Retina (tissue), 1 donor: Measurements from ENCODE around the gene SLC35D3.
A peak's percentile ranks its signal among the peaks of the same experiment; 100 is the strongest.
"Not testable (repeated sequence)": the region's sequence is repeated elsewhere in the genome, so short reads cannot be mapped to it uniquely, and the experiment has no call there.

Experiments used
- DNase-seq: peaks from one replicate; pipeline ENCODE4 v3.0.0-alpha.2; 2016

SLC35D3 gene, protein sequence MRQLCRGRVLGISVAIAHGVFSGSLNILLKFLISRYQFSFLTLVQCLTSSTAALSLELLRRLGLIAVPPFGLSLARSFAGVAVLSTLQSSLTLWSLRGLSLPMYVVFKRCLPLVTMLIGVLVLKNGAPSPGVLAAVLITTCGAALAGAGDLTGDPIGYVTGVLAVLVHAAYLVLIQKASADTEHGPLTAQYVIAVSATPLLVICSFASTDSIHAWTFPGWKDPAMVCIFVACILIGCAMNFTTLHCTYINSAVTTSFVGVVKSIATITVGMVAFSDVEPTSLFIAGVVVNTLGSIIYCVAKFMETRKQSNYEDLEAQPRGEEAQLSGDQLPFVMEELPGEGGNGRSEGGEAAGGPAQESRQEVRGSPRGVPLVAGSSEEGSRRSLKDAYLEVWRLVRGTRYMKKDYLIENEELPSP

DNA sequence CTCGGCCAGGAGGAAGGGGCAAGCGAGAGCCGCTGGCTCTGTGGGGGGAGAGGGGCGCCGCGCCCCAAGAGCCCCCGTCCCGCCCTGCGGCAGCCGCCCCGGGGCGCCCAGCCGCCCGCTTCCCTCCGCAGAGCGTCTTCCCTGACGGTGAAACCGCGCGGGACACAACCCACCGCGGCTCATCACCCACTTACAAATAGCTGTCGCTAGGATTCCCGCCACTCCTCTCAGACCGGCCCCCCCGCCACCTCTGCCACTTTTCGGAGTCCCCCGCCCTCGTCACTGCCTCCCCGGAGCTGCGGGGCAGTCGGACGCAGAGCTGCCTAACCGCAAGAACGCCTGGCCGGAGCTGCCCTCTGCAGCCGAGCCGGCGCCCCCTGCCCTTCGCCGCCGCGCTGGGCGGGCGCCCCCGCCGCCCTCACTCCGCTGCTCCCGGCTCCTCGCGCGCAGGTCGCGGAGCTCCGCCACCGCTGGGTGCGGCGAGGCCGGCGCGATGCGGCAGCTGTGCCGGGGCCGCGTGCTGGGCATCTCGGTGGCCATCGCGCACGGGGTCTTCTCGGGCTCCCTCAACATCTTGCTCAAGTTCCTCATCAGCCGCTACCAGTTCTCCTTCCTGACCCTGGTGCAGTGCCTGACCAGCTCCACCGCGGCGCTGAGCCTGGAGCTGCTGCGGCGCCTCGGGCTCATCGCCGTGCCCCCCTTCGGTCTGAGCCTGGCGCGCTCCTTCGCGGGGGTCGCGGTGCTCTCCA lies at the start of gene SLC35D3:
TSS of gene SLC35D3 (plus strand) at position 366 of the 749 bp plus-strand sequence. CDS start at position 494, 128 bp downstream.
- DNase-seq: peak; percentile 79

DNA sequence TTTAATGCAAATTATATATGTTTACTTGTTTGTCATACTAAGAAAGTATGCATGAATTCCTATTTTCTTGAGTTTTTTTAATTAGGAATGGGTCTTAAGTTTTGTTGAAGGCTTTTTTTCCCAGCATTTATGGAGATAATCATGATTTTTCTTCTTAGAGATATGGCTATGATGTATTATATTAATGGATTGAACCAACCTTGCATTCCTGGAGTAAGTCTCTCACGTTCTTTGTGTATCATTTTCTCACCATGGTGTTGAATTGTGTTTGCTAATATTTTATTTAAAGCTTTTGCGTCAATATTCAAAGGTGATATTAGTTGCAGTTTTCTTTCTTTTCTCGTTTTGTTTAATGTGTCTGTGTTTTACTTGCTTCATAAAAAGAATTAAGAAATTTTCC lies 48.4 kb upstream of the SLC35D3 start:
- DNase-seq: peak; percentile 14

DNA sequence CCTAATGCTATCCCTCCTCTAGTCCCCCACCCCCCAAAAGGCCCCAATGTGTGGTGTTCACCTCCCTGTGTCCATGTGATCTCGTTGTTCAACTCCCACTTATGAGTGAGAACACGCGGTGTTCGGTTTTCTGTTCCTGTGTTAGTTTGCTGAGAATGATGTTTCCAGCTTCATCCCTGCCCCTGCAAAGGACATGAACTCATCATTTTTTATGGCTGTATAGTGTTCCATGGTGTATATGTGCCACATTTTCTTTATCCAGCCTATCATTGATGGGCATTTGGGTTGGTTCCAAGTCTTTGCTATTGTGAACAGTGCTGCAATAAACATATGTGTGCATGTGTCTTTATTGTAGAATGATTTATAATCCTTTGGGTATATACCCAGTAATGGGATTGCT lies 45.6 kb upstream of the SLC35D3 start:
- DNase-seq: not testable (repeated sequence)

DNA sequence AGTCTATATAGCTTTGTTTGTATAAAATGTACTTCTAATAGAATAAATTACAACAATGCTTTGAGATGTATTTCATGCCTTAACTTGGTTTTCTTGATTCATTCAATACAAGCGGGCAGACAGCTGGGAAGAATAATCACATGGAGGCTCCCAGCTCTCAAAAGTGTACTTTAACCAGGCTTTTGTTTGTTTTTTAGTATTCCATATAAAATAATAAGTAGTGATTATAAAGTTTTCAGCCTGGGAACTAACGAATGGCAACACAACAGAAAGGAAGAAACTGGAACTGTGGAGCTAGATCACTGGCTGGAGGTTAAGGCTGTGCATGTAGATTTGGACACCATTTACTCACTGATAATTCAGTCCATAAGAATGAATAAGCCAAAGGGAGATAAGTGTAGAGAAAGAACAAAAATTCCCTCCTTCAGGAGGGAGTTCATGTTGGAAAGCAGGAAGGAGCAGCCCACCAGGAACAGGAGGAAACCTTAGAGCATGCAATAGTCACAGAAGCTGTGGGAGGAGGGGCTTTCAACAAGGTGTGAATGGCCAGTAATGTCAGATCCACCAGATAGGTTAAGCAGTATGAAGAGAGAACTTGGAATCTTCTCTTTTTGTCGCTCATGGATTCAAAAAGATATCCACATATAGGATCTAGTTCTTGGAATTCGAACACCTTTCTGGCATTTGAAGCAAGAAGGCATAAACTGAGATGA lies 41.2 kb upstream of the SLC35D3 start:
- no peak for DNase-seq

DNA sequence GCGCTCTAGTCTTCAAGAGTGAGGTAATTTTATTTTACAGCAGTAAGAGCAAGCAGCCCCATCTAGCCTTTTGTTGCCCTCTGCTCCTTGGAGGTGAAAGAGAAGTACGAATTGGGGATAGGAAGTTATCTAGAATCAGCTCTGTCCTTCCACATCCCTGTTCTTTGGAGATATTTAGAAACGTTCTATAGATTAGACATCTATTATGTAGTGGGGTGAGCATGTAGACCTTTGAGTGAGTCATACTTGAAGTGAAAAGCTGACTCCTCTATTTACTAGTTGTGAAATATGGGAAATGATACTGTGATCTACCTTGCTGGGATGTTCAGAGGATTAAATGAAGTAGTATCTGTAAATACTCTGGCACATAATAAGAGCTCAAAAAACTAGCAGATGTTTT lies 36.0 kb upstream of the SLC35D3 start:
- no peak for DNase-seq

DNA sequence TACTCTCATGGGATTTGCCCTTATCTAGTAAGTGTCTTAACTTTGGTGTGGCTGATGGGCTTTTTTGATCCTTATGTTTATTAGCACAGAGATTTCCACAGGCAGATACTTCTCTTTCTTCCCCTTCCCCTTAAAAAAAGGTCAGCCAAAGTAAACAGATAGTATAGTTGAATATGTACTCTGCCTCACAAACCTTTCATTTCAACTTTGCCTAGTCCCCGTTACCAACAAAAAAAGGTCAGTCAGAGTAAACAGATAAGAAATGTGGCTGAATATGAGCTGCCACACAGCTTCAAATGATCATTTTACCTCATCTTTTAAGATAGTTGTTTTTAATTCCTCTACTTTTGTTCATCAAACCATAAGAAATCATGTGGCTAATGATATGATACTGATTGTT lies 34.1 kb upstream of the SLC35D3 start:
- no peak for DNase-seq

DNA sequence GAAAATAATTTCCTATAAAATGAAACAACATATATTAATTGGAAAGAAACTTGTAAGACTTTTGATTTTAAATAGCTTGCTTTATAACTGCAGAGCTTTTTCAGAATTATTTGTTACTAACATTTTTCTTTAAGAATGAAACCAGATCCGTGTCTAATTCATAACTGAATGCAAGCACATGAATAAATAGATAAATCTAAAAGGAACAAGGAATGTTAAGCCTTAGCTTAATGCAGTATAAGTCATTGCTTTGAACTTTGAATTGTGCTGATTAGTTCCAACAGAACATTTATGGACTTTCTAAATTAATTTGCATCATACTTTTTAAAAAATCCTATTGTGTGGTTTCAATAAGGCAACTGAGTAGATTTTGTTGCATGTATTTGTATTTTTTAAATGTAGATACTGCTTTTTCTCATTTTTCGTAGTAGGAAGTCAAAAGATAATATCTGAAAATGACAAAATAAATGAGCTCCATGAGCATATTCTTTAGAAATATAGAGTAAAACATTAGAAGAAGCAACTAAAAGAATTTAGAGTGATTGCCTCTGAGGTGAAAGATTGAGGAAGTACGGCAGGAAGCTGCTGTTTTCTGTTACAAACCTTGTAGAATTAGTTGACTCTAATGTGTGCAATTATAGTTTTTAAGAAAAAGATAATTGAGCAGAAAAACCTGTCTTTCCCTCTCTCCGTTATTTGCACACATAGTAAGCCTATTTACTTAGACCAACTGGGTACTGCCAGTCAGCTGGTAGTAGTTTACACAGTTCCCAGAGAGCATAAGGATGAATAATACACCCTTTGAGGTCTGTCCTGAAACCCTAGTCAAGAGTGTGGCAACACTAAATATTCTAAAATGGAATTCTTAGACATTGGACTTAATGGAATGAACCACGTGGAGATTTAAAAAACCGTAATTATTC lies 32.6 kb upstream of the SLC35D3 start:
- no peak for DNase-seq

DNA sequence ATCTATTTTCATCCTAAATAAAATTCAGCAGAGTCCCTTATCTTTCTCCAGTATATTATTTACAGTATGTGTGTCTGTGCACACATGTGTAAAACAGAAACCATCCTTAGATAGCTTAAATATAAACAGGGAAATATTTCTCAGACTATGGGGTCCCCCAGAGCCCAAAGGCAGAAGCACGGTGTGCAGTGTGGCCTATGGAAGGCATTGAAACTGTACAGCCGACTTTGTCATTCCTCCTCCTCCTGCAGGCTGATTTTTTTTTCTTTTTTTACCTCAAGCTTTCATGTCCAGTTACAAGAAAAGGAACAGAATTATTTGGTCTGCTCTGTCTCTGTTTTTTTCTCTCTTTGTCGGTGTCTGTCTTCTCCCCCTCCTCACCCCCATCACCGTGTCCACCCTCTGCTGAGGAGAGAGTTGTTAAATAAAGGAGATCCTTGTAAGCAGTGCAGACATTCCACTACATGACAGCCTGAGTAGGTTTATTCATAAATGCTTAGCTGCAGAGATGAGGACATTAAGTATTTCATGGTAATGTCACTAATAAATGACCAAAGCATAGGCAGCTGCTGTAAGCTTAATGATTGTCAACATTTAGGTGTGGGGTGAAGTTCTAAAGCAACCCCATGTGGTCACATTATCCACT lies 31.8 kb upstream of the SLC35D3 start:
- DNase-seq: no peak

DNA sequence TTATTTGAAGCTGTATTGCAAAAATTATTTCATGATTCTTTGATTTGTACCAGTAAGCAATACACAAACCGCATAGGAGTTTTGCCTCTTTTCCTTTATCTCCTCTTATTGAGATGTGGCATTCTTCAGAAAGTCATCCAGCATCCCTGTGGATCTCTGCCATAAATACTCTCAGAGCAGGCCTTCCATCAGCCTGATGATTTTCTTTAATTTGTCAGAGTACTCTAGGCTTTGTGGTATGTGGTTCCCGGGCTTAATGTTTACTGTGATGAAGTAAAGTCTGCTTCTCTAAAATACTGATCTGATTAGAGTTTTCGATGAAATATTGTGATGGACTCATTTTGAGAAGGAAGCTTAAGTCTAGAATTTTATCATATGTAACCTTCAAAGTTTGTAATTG lies 31.1 kb upstream of the SLC35D3 start:
- DNase-seq: no peak

DNA sequence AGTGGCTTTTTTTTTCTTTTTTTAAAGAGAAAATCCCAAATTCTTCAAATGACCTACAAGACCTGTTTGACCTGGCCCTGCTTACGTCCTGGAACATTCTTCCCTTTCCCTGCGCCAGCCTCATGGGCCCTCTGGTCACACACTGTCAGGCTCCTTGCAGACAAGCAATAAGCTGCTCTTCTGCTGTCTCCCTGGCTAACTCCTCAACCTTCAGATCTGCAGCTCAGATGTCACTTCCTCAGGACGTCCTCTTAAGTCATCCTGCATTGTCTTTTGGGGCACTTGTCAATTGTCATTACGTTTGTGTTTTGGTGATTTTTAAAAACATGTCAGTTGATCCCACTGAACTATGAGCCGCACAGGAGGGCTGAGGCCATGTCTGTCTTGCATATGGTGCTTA lies 28.9 kb upstream of the SLC35D3 start:
- DNase-seq: no peak

DNA sequence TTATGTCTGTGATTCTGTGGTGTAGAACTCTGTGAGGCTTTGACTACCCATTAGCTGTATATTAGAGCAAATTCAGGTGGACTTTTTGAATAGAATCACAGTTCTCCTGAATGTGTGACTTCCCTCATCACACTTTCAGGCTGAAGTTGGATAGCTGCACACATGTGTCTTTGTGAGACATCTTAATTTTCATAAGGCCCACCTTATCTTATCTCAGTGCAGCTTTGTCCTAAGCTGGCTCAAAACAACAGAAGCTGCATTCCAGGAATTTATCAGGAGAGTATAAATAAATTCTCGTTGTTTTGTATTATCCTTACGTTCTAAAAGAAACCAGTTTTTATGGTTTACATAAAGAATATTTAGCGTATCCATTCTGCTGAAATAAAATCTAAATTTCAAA lies 26.2 kb upstream of the SLC35D3 start:
- no peak for DNase-seq

DNA sequence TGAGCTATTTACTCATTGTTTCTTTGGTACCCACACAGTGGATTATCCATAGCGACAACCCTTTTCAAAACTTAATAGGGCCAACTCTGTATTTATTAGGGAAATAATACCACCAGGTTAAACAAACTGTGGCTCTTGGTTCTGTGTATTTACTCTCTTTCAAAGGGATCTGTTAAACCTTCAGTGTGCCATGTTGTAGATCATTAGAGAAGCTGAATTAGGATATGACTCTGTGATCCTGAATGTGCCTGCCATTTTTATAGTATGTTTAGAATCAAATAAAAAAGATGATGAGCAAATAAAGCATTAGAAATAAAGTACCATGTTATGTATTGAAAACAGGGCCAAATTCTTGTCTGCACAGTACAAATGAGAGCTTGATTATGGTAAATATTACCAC lies 25.0 kb upstream of the SLC35D3 start:
- no peak for DNase-seq

DNA sequence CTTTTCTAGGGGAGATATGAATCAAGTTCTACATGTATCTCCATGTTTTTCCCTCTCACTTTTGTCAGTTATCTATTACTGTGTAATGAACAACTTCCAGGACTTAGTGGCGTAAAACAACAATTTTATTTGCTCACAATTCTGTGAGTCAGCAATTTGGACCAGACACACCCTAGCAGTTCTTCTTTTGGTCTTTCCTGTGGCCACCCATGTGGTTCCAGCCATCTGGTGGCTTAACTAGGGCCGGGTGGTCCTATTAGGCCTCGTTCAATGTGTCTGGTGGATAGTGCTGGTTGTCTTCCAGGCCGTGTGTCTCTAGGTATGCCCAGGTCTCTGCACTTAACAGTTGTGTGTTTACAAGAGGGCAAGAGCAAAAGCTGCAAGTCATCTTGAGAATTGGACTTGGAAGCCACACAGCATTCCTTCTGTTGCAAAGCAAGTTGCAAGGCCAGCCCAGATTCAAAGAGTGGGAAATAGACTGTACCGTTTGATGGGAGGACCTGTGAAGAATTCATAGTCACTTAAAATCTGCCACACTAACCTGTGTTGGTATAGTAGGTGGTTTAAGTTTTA lies 20.8 kb upstream of the SLC35D3 start:
- no peak for DNase-seq

DNA sequence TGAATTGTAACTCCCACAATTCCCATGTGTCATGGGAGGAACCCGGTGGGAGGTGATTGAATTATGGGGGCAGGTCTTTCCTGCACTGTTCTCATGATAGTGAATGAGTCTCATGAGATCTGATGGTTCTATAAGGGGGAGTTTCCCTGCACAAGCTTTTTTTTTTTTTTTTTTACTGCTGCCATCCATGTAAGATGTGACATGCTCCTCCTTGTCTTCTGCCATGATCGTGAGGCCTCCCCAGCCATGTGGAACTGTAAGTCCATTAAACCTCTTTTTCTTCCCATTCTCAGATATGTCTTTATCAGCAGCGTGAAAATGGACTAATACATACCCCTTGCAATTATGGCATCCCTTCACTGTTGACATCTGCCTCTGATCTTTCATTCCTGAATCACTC lies 17.6 kb upstream of the SLC35D3 start:
- DNase-seq: not testable (repeated sequence)

DNA sequence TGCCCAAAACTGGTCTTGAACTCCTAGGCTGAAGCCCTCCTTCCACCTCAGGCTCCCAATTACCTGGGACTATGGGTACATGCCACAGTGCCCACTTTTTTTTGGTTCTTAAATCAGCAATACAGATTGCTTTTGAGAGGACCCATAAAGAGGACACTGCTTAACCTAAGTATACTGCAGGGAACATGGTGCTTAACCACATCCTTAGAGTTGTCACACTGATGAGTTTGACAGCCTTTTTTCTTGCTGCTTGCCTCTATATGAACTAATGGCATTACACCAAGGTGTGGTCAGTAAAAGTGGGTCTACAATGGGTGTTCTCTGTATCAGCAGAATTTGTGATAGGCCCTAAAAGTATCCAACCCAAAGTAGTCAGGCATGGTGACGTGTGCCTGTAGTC lies 7.2 kb upstream of the SLC35D3 start:
- no peak for DNase-seq

DNA sequence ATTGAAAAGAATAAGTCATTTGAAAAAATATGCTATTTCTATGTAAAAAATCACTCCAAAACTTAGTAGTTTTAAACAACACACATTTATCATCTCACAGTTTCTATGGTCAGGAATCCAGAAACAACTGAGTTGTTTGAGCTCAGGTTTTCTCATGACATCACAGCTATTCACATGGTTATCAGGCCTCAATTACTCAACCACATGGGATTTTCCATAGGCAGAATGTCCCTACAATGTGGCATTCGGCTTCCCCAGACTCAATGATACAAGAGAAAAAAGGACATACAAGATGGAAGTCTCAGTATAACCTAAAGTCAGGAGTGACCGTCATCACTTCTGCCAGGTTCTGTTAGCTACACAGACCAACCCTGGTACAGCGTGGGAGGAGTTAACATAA lies 3.4 kb upstream of the SLC35D3 start:
- DNase-seq: no peak

DNA sequence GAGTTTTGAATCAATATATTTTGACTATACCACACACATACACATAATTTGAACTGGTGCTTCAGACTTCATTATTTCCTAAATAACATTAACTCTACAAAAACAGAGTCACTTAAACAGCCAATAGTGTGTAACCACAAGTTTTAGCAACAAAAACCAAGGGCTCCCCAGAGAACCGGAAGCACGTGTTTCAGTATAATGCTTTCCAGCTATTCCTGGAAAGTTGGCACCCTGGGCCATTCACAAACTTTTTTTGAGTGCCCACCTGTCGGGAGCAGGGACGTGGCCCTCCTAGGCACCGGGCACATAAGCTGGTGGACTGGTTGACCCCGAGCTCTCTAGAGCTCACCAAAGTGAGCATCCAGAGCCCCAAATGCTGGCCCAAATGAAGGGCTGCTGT lies 1.9 kb upstream of the SLC35D3 start:
- no peak for DNase-seq

DNA sequence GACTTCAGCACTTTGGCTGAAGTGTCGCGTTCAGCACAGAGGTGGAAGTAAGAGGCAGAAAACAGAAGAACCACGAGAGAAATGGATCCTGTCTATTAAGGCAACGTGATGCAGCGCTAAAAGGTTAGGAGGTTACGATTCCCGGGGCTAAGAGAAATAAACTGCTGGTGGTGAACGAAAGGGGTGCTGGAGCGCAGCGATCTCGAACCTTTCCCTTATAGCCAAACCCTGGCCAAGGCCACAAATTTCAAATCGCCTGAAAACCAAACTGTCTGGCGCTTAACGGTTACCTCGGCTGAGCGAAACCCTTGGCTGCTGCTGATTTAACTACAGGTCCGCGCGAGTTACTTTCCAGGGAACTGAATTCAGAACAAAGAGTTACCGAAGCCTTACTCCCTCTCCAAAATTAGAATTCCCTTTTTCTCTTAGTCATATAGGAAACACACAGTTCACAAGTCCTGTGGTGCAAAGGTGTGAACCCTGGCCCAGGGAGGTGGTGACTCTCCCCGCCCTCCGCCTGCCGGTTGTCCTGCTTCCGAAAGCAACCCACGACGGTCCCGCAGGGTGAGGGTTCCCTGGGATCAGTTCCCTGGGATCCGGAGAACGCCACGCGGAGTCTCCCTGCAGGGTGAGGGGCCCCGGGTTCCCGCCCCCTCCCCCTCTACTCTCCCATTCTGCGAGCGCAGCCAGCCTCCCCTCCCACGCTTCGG lies 1.3 kb upstream of the SLC35D3 start:
- peak; percentile 62 for DNase-seq

DNA sequence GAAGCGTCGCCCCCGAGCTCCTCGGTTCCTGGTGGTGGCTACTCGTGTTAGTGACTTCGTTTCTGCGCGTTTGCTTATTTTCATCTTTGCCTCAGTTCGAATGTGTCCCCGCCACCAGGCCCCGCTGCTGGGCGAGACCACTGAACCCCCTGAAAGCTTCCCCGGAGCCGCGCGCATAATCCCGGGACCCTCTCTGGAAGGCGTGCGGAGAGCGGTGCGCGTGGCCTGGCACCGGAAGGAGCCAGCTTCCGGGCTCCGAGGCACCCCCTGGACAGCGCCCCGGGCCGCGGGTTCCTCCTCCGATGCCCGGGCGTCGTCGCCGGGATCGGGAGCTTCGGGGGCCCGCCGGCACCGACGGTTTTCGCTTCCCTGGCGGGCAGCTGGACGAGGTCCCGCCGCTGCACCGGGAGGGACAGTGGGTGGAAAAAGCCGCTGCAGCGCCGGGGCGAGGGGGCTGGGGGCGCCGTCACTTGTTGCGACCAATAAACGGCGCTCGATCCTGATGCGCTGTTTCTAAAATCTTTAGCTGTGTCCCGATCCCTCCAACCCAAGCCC lies 643 bp upstream of the SLC35D3 start:
- peak; percentile 73 for DNase-seq

DNA sequence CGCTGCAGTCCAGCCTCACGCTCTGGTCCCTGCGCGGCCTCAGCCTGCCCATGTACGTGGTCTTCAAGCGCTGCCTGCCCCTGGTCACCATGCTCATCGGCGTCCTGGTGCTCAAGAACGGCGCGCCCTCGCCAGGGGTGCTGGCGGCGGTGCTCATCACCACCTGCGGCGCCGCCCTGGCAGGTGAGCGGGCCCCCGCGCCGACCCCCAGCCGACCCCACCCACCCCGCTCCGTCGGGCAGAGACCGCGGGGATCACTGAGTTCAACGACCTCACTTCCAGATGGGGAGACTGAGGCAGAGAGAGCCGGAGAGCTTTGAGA lies 545 bp downstream of the SLC35D3 start:
- no peak for DNase-seq
